ENCODE results near the gene NUP214.

NUP214 gene

DNA sequence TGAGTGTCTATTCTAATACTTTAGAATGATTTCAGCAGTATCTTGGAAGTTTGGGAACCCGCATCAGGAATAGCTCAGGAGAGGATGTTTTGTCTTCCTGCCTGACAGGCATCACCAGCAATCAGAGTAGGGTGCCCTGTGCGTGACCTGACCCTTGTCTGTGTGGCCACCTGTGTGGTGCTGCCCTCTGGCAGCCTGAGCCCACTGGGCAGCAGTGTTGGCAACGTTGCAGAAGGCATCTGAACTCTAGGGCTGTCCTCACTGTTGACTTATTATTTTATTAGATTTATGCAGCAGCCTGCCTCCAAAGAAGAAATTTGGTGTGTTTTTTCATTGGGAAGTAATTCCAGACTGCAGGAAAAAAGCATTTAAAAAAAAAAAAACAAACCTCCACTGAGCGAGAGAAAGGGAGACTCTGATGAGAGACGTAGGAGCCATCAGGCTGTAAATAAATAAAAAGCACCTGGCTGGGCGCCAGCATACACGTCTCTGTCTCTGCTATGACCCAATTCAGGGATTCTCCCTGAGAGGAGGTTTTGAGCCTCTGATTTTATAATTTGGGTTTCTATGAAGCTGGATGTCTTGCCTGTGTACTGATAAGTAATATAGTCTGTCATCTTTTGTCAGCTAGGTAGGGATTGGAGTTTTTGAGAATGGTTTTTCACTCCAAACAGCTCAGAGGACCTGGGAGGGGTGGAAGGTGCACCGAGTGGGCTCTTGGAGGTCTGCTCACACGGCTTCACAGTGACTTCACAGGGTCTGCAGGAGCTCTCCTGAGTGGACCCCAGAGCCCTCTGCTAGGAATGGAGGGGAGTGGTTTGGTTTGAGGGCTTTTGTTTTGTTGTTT is 101.9 kb downstream of the NUP214 start:
- TF ChIP-seq ZNF274 (IDR thresholded peaks at IDR 0.05; ENCODE audit: low read depth, low read length), result no peak
- H3K4me3 ChIP-seq (ENCODE audit: low read length), result no peak overlapping the region

DNA sequence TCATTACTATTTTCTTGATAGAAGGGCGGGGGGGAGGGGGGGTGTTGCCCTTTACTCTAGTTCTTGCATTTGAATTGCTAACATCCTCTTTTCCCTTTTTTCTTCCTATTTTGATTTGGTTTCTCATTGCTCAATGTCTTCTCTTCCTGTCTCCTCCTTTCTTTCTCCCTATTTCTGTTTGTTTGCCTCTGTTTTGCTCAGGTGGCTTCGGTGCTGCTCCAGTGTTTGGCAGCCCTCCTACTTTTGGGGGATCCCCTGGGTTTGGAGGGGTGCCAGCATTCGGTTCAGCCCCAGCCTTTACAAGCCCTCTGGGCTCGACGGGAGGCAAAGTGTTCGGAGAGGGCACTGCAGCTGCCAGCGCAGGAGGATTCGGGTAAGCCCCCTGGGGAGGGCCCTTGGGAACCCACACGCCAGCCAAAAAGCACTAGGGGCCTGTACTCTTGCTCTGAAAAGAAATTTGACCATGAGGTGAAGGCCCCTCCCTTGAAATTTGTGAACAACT is 102.6 kb downstream of the NUP214 start:
- no peak for TF ChIP-seq ZNF274 (IDR thresholded peaks at IDR 0.05; ENCODE audit: low read depth, low read length)
- H3K4me3 ChIP-seq (ENCODE audit: low read length), result no peak overlapping the region

GRCh38 chr9:131228988-131229387 is 103.6 kb downstream of the NUP214 start:
- TF ChIP-seq ZNF274 (IDR thresholded peaks at IDR 0.05; ENCODE audit: low read depth, low read length), result no peak
- H3K4me3 ChIP-seq (ENCODE audit: low read length), result no peak overlapping the region

DNA sequence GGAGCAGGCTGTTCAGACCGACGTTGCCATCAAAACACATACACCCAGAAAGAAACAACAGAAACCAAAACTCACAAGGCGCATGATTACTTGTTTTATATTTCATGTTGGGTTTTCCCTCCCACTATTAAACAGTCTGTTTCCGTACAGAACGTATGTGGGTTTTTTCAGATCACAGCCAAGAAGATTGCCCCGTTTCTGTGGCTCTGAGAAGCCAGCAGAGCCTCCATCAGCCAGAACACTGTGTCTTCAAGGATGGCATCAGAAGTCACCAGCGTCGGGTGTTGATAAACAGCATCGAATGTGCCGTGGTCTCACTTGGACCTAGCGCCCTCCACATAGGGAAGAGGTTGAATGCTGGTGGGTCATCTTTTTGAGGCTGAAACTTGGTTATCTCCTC is 108.2 kb downstream of the NUP214 start:
- no peak overlapping the region for H3K4me3 ChIP-seq (ENCODE audit: low read length)
- no peak for TF ChIP-seq ZNF274 (IDR thresholded peaks at IDR 0.05; ENCODE audit: low read depth, low read length)

GRCh38 chr9:131233995-131234394 is 108.6 kb downstream of the NUP214 start:
- TF ChIP-seq ZNF274 (IDR thresholded peaks at IDR 0.05; ENCODE audit: low read depth, low read length), result no peak
- no peak overlapping the region for H3K4me3 ChIP-seq (ENCODE audit: low read length)

DNA sequence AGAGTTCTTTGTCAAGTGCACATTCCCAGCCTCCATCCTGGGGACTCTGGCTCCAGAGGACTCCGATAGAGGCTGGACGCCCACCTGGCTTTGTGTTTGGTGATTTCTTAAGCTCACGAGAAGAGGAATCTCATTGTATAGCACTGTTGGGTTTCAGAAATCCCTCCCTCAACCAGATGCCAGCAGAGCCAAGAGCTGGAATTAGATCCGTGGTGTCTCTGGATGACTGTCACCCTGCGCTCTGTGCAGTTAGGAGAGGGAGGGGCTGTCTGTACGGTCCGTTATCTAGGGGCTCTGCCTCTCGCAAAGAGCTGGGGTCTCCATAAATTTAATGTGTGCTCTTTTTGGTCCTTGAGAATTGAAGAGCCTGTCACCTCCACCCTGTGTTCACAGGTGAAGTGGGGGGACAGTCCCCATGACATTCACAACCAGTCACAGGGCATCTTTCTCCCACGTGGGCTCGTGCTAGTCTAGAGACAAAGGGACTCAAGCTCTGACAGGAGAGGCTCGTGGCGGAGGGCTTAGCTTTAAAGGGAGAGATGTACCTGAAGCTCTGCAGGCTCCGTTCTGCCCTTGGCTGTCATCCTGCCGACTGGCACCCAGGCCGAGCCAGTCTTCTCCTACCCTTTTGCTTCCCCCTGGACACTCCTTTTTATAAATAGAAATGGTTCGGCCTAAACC is 109.6 kb downstream of the NUP214 start:
- no peak for TF ChIP-seq ZNF274 (IDR thresholded peaks at IDR 0.05; ENCODE audit: low read depth, low read length)
- H3K4me3 ChIP-seq (ENCODE audit: low read length), result no peak overlapping the region

DNA sequence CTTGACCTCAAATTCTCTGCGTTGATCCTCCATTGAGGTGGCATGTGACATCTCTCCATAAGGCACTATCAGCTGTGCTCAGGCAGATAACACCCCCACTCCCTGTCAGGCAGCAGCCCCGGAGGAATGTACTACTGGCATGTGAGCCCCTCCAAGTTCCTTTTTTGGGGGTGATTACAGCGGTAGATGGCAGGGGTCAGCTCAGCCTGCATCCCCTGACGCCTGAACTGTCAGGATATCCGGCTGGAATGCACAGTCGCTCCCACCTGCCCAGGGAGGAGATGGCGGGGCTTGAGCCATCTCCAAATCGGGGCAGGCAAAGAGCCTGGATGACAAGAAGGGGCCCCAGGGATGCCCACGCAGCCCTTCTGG is 110.1 kb downstream of the NUP214 start:
- TF ChIP-seq ZNF274 (IDR thresholded peaks at IDR 0.05; ENCODE audit: low read depth, low read length), result no peak
- no peak overlapping the region for H3K4me3 ChIP-seq (ENCODE audit: low read length)

DNA sequence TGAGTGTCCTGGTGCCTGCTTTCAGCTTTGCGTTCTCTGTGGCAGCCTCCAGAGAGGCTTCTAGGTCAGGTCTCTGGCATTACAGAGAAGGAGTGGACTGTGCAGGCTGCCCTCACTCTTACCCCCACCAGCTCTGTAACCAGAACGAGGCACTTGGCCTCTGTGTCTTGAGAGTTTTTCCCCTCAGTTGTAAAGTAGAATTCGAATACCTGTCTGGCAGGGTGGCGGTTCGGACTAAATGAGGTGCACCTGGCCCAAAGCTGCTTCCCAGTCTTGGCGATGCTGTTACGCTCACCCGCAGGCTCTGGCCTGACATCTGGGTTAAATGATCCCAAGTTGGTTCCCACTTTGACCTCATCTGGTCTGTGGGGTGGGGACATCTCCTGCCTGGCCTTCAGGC is 110.8 kb downstream of the NUP214 start:
- no peak overlapping the region for H3K4me3 ChIP-seq (ENCODE audit: low read length)
- TF ChIP-seq ZNF274 (IDR thresholded peaks at IDR 0.05; ENCODE audit: low read depth, low read length), result no peak

- no peak for TF ChIP-seq ZNF274 (IDR thresholded peaks at IDR 0.05; ENCODE audit: low read depth, low read length)
- no peak overlapping the region for H3K4me3 ChIP-seq (ENCODE audit: low read length)
These were observed 111.4 kb downstream of the NUP214 start for GRCh38 chr9:131236761-131237160.

- H3K4me3 ChIP-seq (ENCODE audit: low read length), result no peak overlapping the region
- TF ChIP-seq ZNF274 (IDR thresholded peaks at IDR 0.05; ENCODE audit: low read depth, low read length), result no peak
These were observed 111.9 kb downstream of the NUP214 start for GRCh38 chr9:131237291-131237690.

DNA sequence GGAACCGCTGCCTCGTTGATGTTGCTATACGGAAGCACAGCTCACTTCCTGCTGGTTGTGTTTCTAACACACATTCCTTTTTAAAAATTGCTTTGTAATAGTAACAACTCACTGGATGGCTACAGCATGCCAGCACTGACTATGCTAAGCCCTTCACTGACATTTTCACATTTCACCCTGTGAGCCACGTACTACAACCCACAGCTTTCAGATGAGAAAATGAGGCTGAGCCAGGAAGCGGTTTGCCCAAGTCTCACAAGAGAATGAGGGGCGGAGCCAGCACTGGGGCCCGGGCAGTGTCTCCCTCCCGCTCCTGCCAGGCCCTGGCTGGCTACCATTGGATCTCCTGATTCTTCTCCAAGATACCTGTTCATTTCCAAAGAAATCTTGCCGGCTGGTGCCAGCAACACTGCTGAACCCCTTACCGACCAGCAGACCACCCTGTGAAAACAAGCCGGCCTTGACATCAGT is 112.6 kb downstream of the NUP214 start:
- no peak for TF ChIP-seq ZNF274 (IDR thresholded peaks at IDR 0.05; ENCODE audit: low read depth, low read length)
- peak overlapping the region; percentile 14; the same call in 1 of the 2 replicates for H3K4me3 ChIP-seq (ENCODE audit: low read length)

GRCh38 chr9:131238402-131239021 is 113.1 kb downstream of the NUP214 start:
- TF ChIP-seq ZNF274 (IDR thresholded peaks at IDR 0.05; ENCODE audit: low read depth, low read length), result no peak
- H3K4me3 ChIP-seq (ENCODE audit: low read length), result no peak overlapping the region; the same call in 1 of the 2 replicates

DNA sequence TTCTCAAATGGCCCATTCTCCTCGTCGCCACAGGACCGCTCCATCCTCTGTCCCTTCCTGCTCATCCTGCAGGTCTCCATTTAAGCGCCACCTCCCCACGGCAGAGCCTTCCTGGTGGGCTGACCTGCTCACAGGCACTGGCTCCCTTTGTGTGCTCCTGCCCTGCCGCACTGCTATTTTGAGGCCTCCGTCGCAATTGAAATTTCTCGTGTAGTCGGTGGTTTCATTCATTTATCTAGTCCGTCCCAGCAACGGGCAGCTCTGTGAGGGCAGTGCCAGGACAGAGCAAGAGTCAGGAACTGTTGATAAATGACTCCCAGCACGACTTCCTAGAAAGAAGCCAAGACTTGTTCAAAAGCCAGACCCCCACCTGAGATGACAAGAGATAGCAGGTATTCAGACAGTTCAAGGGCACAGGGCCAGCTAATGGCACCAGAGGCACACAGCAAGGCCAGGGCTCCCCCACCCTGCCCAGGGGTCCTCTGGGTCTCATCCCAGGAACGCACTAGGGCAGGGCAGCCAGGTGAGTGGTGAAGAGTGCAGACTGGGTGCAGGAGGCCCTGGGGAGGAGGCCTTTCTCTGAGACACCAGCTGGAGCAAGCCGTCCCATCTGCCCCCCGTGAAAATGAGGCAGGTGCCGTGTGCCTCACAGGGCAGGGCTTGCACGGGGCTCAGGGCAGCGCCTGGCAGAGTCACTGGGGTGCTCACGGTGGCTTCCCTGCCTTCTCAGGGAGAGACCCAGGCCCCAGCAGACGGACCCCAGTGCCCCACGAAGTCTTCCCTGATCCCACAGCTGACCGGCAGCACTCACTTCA is 114.0 kb downstream of the NUP214 start:
- no peak overlapping the region for H3K4me3 ChIP-seq (ENCODE audit: low read length)
- no peak for TF ChIP-seq ZNF274 (IDR thresholded peaks at IDR 0.05; ENCODE audit: low read depth, low read length)

All from GM08714 (cell line).